GM15510 (cell line): Measurements from ENCODE around the gene SIPA1L3.

Experiments used
- POLR2A ChIP-seq: IDR thresholded peaks from 3 replicates; pipeline ENCODE4 v1.6.1; 2011; ENCODE audit warnings: borderline replicate concordance; ENCODE audit not compliant: insufficient read length; ENCODE audit errors: extremely low read depth

The SIPA1L3 gene

GRCh38 chr19:37980419-37981170 is 73.6 kb downstream of the SIPA1L3 start:
- TF ChIP-seq POLR2A, result no peak

- TF ChIP-seq POLR2A, result no peak
Observed at GRCh38 chr19:37981785-37982475, 74.9 kb downstream of the SIPA1L3 start.

- no peak for TF ChIP-seq POLR2A
Observed at GRCh38 chr19:37982655-37983054, 75.6 kb downstream of the SIPA1L3 start.

- no peak for TF ChIP-seq POLR2A
Observed at GRCh38 chr19:37983153-37983552, 76.1 kb downstream of the SIPA1L3 start.

- no peak for TF ChIP-seq POLR2A
Observed at GRCh38 chr19:37983916-37984315, 76.9 kb downstream of the SIPA1L3 start.

- TF ChIP-seq POLR2A, result no peak
Observed at GRCh38 chr19:37986048-37986750, 79.2 kb downstream of the SIPA1L3 start.

GRCh38 chr19:37987356-37988332 is 80.6 kb downstream of the SIPA1L3 start:
- TF ChIP-seq POLR2A, result no peak

GRCh38 chr19:37988758-37989635 is 82.0 kb downstream of the SIPA1L3 start:
- TF ChIP-seq POLR2A, result no peak

GRCh38 chr19:37989855-37990254 is 82.8 kb downstream of the SIPA1L3 start:
- TF ChIP-seq POLR2A, result no peak

- no peak for TF ChIP-seq POLR2A
Observed at GRCh38 chr19:37990362-37990761, 83.4 kb downstream of the SIPA1L3 start.

- no peak for TF ChIP-seq POLR2A
Observed at GRCh38 chr19:37991176-37991835, 84.3 kb downstream of the SIPA1L3 start.

GRCh38 chr19:37991841-37992248 is 84.8 kb downstream of the SIPA1L3 start:
- no peak for TF ChIP-seq POLR2A

- TF ChIP-seq POLR2A, result no peak
Observed at GRCh38 chr19:37992761-37993160, 85.8 kb downstream of the SIPA1L3 start.
